NCI-H1092 (cell line): ENCODE results near the gene DNAJA2.
A peak's percentile ranks its signal among the peaks of the same experiment; 100 is the strongest.
"Not testable (repeated sequence)": the region's sequence is repeated elsewhere in the genome, so short reads cannot be mapped to it uniquely, and the experiment has no call there.

ENCODE experiments used
- DNase-seq: peaks from one replicate; lab custom pipeline; 2025; lab: John Stamatoyannopoulos, UW

The DNAJA2 gene

DNA sequence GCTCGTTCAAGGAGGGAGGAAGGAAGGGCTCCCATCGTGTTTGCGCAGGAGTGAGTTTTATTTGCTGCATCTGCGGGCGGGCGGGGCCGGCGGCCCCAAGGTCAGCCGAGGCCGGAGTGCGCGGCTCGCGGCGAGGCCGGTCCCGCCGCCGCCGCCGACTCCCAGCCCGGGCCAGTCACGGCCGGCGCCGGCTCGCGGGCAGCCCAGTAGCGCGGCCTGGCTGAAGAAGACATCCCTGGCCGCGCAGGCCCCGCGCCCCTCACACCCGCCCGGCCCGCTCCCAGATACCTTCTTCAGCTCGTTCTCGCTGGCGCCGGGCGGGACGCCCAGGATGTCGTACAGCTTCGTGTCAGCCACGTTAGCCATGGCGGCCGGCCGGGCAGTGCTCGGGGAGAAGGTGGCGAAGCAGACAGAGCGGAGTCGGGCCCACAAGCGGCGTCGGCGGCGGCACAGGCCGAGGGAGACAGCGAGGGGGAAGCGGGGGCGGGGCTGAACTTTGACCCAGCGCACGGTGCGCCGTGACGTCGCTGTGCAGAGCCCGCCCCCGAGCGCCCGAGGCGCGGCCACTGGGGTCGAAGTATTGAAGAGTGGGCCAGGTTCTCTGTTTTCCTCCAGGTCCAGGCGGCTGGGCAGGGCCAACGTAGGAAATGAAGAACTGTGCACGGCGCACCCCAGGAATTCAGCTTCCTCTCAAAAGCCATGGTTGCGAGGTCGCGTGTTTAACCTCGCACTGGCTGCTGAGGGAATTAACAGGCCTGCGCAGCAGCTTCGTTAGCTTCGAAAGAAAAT, at the start of gene DNAJA2:
DNAJA2 (minus strand) TSS at position 468 of the 789 bp plus-strand sequence; CDS start at position 366, 102 bp downstream.
- DNase-seq: peak; percentile 72

DNA sequence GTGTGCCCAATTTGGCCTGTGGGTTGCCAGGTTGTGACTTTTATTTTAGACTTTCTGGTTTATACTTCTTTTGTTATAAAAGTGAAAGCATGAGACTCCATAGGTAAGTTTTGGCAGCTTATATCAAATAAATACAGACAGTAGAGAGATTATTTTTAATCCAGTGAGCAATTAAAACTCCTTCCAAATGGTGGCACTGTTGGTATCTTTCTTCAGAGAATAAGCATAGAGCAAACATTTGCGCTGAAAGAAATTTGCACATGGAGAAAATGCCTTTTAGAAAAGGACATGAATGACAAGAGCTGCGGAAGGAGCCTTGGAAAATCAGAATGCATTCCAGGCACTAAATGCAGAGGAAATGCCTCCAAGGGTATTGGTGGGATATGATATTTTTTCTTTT, 46.1 kb upstream of the DNAJA2 start:
- DNase-seq: no peak

DNA sequence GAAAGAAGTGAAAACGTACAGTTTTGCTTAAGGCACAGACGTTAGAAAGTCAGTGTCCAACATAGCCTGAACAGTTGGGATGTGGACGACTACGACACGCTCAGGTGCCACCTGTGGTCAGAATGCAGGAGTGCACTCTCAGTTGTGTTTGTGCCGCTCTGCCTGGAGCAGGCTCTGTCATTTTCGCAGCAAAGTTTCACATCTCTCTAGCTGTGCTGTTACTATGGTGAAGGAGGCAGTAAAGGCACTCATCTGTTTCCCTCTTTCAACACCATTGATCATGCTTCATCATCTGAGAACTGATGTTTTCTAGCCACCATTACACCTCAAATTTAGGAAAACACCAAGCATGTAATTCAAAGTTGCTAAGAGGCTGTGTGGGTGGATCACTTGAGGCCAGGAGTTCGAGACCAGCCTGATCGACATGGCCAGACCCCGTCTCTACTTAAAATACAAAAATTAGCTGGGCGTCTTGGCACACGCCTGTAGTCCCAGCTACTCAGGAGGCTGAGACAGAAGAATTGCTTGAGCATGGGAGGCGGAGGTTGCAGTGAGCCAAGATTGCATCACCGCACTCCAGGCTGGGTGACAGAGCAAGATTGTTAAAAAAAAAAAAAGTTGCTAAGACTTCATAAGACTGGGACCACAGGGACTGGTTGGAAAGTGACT, 44.9 kb upstream of the DNAJA2 start:
- DNase-seq: peak; percentile 17

DNA sequence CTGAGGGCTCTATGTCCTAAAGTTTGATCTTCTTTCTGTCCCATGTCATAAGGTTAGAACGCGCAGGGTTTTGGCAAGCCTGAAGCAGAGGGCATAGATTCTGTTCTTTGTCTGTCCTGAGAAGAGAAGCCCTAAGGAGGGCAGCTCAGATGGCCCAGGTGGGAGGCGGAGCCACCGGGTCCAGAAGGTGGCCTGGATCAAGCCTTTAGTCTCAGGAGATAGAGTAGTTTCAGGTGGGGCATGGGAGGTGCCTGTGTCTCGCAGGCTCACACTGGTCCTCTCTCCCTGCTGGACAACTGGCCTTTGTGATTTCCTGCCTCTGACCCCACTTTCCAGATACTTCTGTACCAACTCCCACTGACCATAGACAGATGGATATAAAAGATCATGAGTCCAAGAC, 44.2 kb upstream of the DNAJA2 start:
- no peak for DNase-seq

DNA sequence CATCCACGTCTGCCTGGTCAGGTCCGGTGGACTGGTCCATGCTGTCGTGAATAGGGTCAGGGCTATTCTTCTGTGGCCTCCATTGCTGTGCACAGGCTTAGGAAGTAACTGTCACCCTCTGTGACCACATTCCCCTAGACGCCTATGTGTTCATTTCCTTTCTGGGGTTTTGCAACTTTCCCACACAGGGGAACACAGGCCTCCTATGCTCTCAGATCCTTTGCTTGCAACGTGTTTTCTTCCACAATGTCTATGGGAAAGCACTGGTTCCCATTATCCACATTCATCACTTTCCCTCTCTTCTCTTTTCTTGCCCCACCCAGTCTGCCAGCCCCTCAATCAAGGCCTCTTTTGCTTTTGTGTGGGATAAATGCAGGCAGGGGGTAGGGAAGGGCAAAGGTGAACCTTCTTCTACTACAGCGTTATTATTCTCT, 43.2 kb upstream of the DNAJA2 start:
- DNase-seq: no peak

DNA sequence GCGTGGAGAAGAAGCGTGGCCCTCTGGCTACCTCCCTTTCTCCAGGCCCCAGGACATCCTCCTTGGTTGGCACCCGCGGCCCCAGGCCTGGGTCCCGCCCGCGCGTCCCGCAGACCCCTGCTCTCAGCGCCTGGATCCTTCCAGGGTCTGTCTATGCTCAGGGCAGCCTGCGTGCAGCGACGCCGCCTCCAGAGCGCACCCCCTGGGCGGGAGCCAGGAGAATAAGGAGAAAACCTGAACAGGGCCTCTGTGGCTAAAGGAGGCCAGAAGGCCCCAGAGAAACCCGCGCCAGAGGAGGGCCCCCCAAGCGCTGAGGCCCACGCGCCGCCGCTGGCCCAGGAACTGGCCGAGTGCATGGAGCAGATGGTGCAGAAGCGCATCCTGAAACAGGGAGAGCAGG, 40.4 kb upstream of the DNAJA2 start:
- no peak for DNase-seq

DNA sequence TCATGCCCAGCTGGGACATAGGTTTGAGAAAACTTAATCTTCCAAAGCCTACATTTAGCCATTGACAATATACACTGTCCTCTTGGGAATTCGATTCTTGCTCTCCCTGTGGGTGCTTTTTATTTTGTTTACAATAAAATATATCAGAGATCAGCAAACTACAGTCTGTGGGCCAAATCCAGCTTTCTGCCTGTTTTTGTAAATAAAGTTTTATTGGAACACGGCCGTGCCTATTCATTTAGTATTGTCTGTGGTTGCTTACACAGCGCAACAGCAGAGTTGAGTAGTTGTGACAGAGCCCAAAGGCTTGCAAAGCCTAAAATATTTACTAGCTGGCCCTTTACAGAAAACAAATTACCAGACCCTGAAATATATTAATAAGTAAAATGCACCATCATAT, 39.7 kb upstream of the DNAJA2 start:
- no peak for DNase-seq

DNA sequence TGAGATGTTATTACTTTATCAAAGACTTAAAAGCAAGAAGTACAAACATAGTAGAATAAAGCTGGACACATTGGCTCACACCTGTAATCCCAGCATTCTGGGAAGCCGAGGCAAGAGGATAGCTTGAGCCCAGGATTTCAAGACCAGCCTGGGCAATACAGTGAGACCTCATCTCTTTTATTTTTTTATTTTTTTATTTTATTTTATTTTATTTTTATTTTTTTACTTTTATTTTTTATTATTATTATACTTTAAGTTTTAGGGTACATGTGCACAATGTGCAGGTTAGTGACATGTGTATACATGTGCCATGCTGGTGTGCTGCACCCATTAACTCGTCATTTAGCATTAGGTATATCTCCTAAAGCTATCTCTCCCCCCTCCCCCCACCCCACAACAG, 37.3 kb upstream of the DNAJA2 start:
- DNase-seq: not testable (repeated sequence)

DNA sequence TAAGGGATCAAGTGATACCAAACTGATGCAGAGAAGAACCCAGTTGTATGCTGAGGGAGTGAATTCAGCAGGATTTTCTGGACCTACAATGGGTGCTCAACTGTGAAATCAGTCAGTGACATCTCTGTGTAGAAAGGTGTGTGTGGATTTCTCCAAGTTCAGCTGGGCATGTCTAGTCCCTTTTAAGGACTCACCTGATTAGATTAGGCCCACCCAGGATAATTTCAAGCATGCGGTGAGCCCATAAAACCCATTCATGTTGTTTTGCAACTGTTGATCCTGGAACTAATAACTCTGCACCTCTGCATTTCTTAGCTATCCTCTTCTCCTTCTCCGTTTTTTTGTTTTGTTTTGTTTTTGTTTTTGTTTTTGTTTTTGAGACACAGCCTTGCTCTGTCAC, 35.1 kb upstream of the DNAJA2 start:
- DNase-seq: no peak

DNA sequence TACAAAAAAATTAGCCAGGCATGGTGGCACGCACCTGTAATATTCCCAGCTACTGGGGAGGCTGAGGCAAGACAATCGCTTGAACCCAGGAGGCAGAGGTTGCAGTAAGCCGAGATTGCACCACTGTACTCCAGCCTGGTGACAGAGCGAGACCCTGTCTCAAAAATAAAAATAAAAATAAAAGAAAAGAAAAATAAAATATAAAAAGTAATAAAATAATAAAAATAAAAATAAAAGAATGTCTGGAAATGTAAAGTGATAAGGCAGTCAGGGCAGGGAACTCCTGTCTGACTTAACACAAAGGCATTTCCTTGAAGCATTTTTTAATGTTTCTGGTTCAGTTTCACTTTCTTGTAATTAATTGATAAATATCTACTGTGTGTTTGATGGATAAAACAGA, 34.7 kb upstream of the DNAJA2 start:
- no peak for DNase-seq

DNA sequence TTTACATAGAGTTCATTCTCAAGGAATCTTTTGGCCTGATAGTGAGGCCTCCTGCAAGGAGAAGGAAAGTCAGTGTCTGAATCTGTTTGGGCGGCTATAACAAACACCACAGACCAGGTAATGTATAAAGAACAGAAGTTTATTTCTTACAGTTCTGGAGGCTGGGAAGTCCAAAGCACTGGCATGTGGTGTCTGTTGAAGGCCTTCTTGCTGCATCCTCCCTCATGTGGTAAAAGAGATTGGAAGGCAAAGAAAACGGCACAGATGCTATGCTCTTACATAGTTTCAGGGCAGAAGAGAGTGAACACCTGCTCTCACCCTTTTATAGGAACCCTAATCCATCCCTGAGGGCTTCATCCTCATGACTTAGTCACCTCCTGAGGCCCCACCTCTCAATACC, 31.2 kb upstream of the DNAJA2 start:
- no peak for DNase-seq

DNA sequence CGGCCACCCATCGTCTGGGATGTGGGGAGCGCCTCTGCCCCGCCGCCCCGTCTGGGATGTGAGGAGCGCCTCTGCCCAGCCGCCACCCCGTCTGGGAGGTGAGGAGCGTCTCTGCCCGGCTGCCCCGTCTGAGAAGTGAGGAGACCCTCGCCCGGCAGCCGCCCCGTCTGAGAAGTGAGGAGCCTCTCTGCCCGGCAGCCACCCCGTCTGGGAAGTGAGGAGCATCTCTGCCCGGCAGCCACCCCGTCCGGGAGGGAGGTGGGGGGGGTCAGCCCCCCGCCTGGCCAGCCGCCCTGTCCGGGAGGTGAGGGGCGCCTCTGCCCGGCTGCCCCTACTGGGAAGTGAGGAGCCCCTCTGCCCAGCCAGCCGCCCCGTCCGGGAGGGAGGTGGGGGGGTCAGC, 26.6 kb upstream of the DNAJA2 start:
- DNase-seq: not testable (repeated sequence)

DNA sequence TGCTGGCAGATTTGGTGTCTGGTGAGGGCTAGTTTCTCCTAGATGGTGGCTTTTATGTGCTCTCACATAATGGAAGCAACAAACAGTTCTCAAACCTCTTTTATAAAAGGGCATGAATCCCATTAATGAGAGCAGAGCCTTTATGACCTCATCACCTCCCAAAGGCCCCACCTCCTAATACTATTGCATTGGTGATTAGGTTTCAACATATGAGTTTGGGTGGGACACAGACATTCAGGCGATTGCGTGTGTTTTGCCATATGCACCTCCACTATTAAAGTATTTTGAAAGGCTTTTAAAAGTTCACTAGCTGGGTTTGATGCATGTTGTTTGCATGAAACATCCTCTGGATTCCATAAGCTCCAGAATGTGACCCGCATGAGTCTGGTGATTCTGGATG, 24.4 kb upstream of the DNAJA2 start:
- DNase-seq: no peak

DNA sequence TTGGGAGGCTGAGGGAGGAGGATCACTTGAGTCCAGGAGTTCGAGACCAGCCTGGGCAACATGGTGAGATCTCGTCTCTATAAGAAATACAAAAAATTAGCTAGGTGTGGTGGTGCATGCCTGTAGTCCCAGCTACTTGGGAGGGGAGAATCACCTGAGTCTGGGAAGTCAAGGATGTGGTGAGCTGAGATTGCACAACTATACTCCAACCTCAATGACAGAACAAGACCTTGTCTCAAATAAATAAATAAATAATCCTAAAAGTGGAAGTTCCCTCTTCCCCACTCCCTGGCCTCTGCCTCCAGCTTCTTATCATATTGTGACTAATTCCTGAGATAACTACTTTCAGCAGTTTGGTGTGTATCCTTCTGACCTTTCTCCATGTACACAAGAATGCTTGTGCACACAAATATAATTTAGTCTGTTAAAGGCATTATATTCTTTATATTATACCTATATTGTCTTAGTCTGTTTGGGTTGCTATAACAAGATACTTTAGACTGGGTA, 23.5 kb upstream of the DNAJA2 start:
- no peak for DNase-seq

DNA sequence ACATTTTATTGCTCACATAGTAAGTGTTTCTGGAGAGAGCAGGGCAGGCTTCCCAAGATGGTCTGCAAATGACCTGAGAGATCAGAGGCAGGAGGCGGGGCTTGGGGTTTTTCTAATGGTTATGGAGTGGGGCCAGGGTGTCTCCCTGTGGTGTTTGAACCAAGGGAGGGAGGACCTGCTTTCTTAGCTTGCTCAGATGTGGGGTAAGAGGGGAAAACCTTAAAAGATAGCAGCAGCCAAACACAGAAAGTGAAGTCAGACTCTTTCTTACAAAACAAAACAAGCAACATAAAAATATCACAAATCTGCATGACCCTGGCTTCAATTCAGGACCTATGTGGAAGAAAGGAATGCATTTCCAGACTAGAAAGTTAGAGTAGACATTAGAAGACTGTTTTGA, 22.9 kb upstream of the DNAJA2 start:
- DNase-seq: no peak

DNA sequence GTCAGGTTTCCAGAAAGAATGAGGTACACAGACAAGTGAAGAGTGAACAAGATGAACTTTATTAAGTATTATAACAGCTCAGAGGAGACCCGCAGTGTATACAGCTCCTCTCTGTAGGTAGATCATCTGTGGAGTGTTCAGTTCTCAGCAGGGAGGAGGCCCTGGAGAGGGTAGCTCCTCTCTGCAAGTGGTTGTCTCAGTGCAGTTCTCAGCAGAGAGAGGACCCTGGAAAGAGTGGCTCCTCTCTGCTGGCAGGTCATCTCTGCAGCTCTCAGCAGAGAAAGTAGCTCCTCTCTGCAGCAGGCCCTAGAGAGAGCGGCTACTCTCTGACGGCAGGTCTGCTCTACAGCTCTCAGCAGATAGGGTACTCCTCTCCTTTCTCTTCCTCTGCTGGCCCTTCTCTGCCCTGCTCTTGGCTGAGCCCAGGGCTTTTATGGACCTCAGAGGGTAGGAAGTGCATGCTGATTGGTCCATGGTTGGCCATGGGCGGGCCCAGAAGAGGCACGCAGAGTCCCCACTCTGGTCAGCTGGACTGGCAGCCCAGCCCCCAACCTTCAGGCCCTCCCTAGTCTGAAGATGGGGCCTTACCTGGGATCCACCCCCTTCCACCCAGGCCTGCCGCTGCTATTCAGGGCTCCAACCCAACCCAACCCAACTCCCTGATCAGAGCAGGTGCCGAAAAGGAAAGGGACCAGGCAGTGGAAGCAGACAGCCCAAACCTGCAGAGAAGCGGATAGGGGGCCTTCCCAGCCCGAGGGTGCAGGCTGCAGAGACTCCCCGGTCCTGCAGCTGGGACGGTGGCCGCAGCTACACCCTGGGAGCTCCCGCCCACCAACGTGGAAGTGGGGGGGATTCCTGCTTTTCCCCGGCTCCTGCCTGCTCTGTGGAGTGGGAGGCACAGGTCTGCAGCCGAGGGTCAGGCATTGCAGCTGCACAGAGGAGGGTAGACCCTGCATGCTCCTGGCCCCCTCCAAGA, 18.5 kb upstream of the DNAJA2 start:
- no peak for DNase-seq

DNA sequence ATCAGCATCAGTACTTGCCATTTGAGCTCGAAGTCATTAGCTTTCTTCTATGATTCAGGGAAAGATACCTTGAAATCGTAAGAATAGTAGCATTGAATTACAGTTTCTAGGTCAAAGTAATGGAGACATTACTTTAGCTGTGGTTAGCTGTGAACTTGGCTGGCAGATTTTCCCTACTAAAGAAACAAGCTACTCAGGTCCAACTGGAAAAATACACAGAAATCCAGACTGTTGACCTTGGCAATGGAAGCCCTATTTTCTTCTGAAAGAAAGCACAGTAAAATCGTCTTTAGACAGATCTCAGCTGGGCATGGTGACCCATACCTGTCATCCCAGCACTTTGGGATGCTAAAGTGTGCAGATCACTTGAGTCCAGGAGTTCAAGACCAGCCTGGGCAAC, 13.4 kb upstream of the DNAJA2 start:
- no peak for DNase-seq

DNA sequence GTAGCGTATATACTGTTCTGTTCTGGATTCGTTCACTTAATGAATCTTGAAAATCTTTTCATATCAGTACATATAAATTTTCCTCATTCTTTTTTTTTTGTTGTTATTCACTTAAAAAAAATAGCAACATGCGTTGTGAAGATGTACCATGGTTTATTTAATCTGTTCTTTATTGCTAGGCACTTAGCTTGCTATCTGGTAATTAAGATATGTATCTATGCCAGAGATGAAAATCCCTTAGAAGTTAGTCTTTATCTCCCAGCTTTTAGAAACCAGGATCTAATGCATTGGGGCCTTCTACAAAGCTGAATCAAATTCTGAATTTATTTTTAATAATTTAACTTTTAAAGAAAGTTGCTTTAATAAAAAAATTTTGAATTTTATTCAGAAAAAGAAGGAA, 13.0 kb upstream of the DNAJA2 start:
- DNase-seq: no peak

DNA sequence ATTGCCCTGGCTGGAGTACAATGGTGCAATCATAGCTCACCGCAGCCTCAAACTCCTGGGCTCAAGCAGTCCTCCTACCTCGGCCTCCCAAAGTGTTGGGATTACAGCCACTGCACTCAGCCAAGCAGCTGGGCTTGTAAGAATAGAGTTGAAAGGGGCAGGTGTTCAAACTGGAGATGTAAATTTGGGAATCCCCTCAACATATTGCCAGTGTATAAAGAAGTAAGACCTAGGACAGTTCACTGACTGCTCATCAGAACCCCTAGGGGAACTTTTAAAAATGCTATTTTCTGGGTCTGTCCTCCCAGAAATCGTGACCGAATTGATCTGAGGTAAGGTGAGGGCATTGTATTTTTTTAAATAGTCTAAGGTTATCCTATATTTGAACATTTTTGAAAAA, 8.9 kb upstream of the DNAJA2 start:
- no peak for DNase-seq

DNA sequence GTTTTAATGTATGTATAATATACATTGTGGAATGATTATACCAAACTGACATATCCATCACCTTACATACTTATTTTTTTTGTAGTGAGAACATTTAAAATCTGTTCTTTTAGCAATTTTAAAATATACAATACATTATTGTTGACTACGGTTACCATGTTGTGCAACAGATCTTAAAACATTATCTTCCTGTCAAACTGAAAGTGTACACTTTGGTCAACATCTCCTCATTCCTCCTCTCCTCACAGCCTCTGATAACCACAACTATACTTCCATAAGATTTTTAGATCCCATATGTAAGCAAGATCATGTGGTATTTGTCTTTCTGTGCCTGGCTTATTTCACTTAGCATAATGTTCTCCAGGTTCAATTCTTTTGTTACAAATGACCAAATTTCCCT, 7.5 kb upstream of the DNAJA2 start:
- DNase-seq: no peak

DNA sequence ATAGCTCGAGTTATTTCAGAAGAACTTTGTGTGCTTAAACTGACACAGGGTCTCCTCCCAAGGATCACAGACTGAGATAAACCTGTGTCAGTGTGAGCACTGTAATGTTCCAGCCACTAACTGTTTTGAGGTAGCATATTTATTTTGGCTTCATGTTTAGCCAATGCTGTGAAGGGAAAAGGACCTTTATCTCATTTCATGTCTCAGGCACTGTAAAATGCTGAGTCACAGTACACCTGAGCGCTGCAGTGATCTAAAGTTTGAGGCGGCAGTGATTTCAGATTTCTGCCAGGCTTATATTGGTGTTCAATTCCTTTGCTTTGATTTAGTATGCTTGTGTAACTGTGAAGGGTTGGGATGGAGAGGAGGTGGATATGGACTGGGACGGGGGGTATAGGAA, 3.1 kb upstream of the DNAJA2 start:
- DNase-seq: no peak

DNA sequence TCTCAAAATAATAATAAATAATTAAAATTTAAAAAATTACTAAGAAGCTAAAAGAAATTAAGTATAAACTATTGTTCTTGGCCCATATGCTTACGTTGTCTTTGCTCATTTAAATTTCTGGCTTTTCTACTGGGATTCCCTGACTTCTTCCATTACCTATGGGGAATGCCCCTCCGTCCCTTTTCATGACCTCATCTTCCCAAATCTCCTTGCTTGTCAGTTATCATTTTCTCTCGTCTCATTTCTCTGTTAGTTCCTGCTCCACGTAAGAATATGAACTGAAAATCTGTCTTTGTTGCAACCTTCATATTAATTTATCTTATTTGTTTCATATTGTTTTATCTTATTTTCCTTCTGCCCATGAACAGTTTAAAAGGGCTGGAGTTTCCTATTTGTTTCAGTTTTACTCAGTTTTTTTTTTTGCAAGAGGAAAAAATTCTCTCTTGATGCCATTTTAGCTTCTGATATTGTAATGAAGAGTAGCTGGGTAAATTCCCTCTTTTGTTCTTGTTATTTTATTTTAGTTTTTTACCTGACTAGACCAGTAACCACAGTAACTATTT, 2.5 kb upstream of the DNAJA2 start:
- DNase-seq: no peak
